Kidney epithelial cell (primary cell): ENCODE results near the gene UCK2. TPM values are rescaled to one million over a fixed set of nuclear protein-coding genes. Genes with fewer than 3 reads are reported as not detected.

Source experiments
- DNase-seq: peaks from one replicate; pipeline ENCODE4 v3.0.0-alpha.2; 2010; ENCODE audit warnings: low read depth
- H3K27me3 ChIP-seq: 2 replicates; pipeline ENCODE4 v1.6.0; 2011; ENCODE audit warnings: low read length; ENCODE audit not compliant: control insufficient read depth, insufficient read depth
- H3K36me3 ChIP-seq: 2 replicates; pipeline ENCODE4 v1.5.1; 2011; ENCODE audit warnings: low read length; ENCODE audit not compliant: control insufficient read depth, insufficient read depth
- H3K4me3 ChIP-seq: 2 replicates; pipeline ENCODE4 v1.5.1; 2011; ENCODE audit warnings: low read depth, mild to moderate bottlenecking, control low read depth, low read length
- CTCF ChIP-seq: IDR thresholded peaks from 2 replicates; pipeline ENCODE4 v1.5.1; 2011; ENCODE audit warnings: mild to moderate bottlenecking, moderate library complexity, low read length, control low read depth, inconsistent platforms; ENCODE audit not compliant: insufficient read depth, poor library complexity, severe bottlenecking
- total RNA-seq: library from RNA; depleted of rRNA; stranded (reverse); fragments of >200 nt; gene quantifications from 2 replicates; pipeline ENCODE4 v1.2.3, GENCODE V29; 2015

The UCK2 gene
- total RNA-seq, 1 donor from 2014 or later: 81.9 TPM

GRCh38 chr1:165877411-165877810 is 50.0 kb downstream of the UCK2 start:
- no peak overlapping the region for H3K4me3 ChIP-seq
- no peaks in the 10 kb centered on the region for H3K36me3 ChIP-seq
- no peak for DNase-seq
- no peaks in the 10 kb centered on the region for H3K27me3 ChIP-seq
- TF ChIP-seq CTCF: no peak

- no peak for TF ChIP-seq CTCF
- no peak overlapping the region for H3K4me3 ChIP-seq
- DNase-seq: no peak
- H3K36me3 ChIP-seq: no peaks in the 10 kb centered on the region
- H3K27me3 ChIP-seq: no peaks in the 10 kb centered on the region
Observed at GRCh38 chr1:165877940-165878556, 50.6 kb downstream of the UCK2 start.

- H3K27me3 ChIP-seq: no peaks in the 10 kb centered on the region
- DNase-seq: no peak
- no peak for TF ChIP-seq CTCF
- H3K36me3 ChIP-seq: no peaks in the 10 kb centered on the region
- H3K4me3 ChIP-seq: no peak overlapping the region
Observed at GRCh38 chr1:165879946-165880345, 52.5 kb downstream of the UCK2 start.

- H3K4me3 ChIP-seq: no peak overlapping the region
- no peak for TF ChIP-seq CTCF
- DNase-seq: no peak
- H3K27me3 ChIP-seq: no peaks in the 10 kb centered on the region
- H3K36me3 ChIP-seq: no peaks in the 10 kb centered on the region
Observed at GRCh38 chr1:165880993-165881392, 53.6 kb downstream of the UCK2 start.

GRCh38 chr1:165882168-165882837 is 54.9 kb downstream of the UCK2 start:
- no peak for DNase-seq
- Histone ChIP-seq H3K27me3 (no peaks in the 10 kb centered on the region), H3K36me3 (no peaks in the 10 kb centered on the region), H3K4me3 (no peak overlapping the region)
- no peak for TF ChIP-seq CTCF

GRCh38 chr1:165883056-165883455 is 55.6 kb downstream of the UCK2 start:
- Histone ChIP-seq H3K4me3 (no peak overlapping the region), H3K27me3 (no peaks in the 10 kb centered on the region), H3K36me3 (no peaks in the 10 kb centered on the region)
- no peak for TF ChIP-seq CTCF
- no peak for DNase-seq
